ENCODE results near the gene AOX1.

GRCh38 chr2:200652158-200652557 lies 66.3 kb downstream of the AOX1 start:
- TF ChIP-seq ZNF629 (tag by site-specific recombination; IDR thresholded peaks at IDR 0.05) (no peak), CTCF (tag by site-specific recombination; IDR thresholded peaks at IDR 0.05) (no peak), ZNF785 (tag by site-specific recombination; IDR thresholded peaks at IDR 0.05) (no peak), ZNF335 (tag by site-specific recombination; conservative IDR thresholded peaks at IDR 0.05) (no peak), ZSCAN30 (tag by site-specific recombination; IDR thresholded peaks at IDR 0.05) (no peak), YY1 (tag by site-specific recombination; IDR thresholded peaks at IDR 0.05) (no peak), ZNF221 (tag by site-specific recombination; IDR thresholded peaks at IDR 0.05; ENCODE audit: borderline replicate concordance) (no peak), ZNF830 (tag by site-specific recombination; IDR thresholded peaks at IDR 0.05; ENCODE audit: low read depth) (no peak), ZNF239 (tag by site-specific recombination; IDR thresholded peaks at IDR 0.05) (no peak), ZNF341 (tag by site-specific recombination; IDR thresholded peaks at IDR 0.05; ENCODE audit: low read depth) (no peak), TCF7L2 (IDR thresholded peaks at IDR 0.05; ENCODE audit: borderline replicate concordance, low read depth, low read length) (no peak), ZBTB21 (tag by site-specific recombination; IDR thresholded peaks at IDR 0.05) (no peak), SP2 (tag by site-specific recombination; IDR thresholded peaks at IDR 0.05) (no peak), GLI4 (tag by site-specific recombination; IDR thresholded peaks at IDR 0.05) (no peak)
